Activated naive CD8-positive, alpha-beta T cell treated with anti-CD3 and anti-CD28 coated beads for 36 hours (primary cell): ENCODE measurements around the gene TNIK. TPM values are rescaled to one million over a fixed set of nuclear protein-coding genes. Genes with fewer than 3 reads are reported as not detected.

ENCODE experiments used
- DNase-seq: peaks from one replicate; pipeline ENCODE4 v3.0.0; 2021
- H3K27ac Mint-ChIP-seq: one replicate; pipeline ENCODE4 v1.8.0; 2022; ENCODE audit warnings: mild to moderate bottlenecking, moderate library complexity, mixed read lengths
- H3K27me3 Mint-ChIP-seq: one replicate; pipeline ENCODE4 v1.8.0; 2022; ENCODE audit warnings: mild to moderate bottlenecking, mixed read lengths
- H3K36me3 Mint-ChIP-seq: one replicate; pipeline ENCODE4 v1.8.0; 2021; ENCODE audit warnings: mild to moderate bottlenecking, mixed read lengths
- H3K4me1 Mint-ChIP-seq: one replicate; pipeline ENCODE4 v1.8.0; 2021; ENCODE audit warnings: mixed read lengths
- H3K4me3 Mint-ChIP-seq: one replicate; pipeline ENCODE4 v1.8.0; 2022; ENCODE audit warnings: mild to moderate bottlenecking, moderate library complexity, mixed read lengths
- H3K9me3 Mint-ChIP-seq: one replicate; pipeline ENCODE4 v1.8.0; 2022; ENCODE audit warnings: mixed read lengths
- total RNA-seq, 2 experiments: library from RNA; stranded (reverse); gene quantifications; one replicate each; pipeline ENCODE4 v1.2.3, GENCODE V29; 2021

TNIK gene
- total RNA-seq, 2 experiments from 2014 or later: 21.3 to 24.6 TPM

GRCh38 chr3:171026597-171027293 is 433.5 kb downstream of the TNIK start, which contains the start of gene SLC2A2:
SLC2A2 (minus strand) TSS chr3:171026720; CDS start chr3:171026670, 50 bp downstream.
- no peaks in the 10 kb centered on the region for H3K9me3 Mint-ChIP-seq
- DNase-seq: no peak
- H3K27ac Mint-ChIP-seq: no peak within 1 kb of the TSS
- peaks cover 9% of the 10 kb centered on the region for H3K4me1 Mint-ChIP-seq
- H3K27me3 Mint-ChIP-seq: peaks cover 28% of the 10 kb centered on the region
- H3K4me3 Mint-ChIP-seq: no peak within 1 kb of the TSS
- H3K36me3 Mint-ChIP-seq: no peaks in the 10 kb centered on the region

- H3K9me3 Mint-ChIP-seq: no peaks in the 10 kb centered on the region
- H3K36me3 Mint-ChIP-seq: no peaks in the 10 kb centered on the region
- peaks cover 9% of the 10 kb centered on the region for H3K4me1 Mint-ChIP-seq
- H3K4me3 Mint-ChIP-seq: no peak overlapping the region
- H3K27ac Mint-ChIP-seq: no peak overlapping the region
- DNase-seq: no peak
- H3K27me3 Mint-ChIP-seq: peaks cover 38% of the 10 kb centered on the region
These were observed 436.6 kb downstream of the TNIK start for GRCh38 chr3:171023566-171023965.

GRCh38 chr3:171021377-171021776 is 438.8 kb downstream of the TNIK start:
- Mint-ChIP-seq H3K9me3 (no peaks in the 10 kb centered on the region), H3K27ac (no peak overlapping the region), H3K4me3 (no peak overlapping the region), H3K4me1 (no peaks in the 10 kb centered on the region), H3K27me3 (peaks cover 23% of the 10 kb centered on the region), H3K36me3 (no peaks in the 10 kb centered on the region)
- no peak for DNase-seq

GRCh38 chr3:171018156-171018935 is 441.9 kb downstream of the TNIK start:
- peaks cover 18% of the 10 kb centered on the region for H3K27me3 Mint-ChIP-seq
- no peak overlapping the region for H3K4me3 Mint-ChIP-seq
- H3K9me3 Mint-ChIP-seq: no peaks in the 10 kb centered on the region
- no peaks in the 10 kb centered on the region for H3K36me3 Mint-ChIP-seq
- H3K27ac Mint-ChIP-seq: no peak overlapping the region
- H3K4me1 Mint-ChIP-seq: no peaks in the 10 kb centered on the region
- no peak for DNase-seq

GRCh38 chr3:171013822-171014748 is 446.1 kb downstream of the TNIK start:
- Mint-ChIP-seq H3K27ac (no peak overlapping the region), H3K4me3 (no peak overlapping the region), H3K4me1 (no peaks in the 10 kb centered on the region), H3K9me3 (no peaks in the 10 kb centered on the region), H3K27me3 (peaks cover 10% of the 10 kb centered on the region), H3K36me3 (no peaks in the 10 kb centered on the region)
- no peak for DNase-seq

GRCh38 chr3:171011873-171012336 is 448.3 kb downstream of the TNIK start:
- H3K9me3 Mint-ChIP-seq: no peaks in the 10 kb centered on the region
- no peaks in the 10 kb centered on the region for H3K36me3 Mint-ChIP-seq
- no peak overlapping the region for H3K4me3 Mint-ChIP-seq

More at GRCh38 chr3:171011873-171012336, 448.3 kb downstream of the TNIK start:
- no peak for DNase-seq
- H3K27ac Mint-ChIP-seq: no peak overlapping the region
- no peaks in the 10 kb centered on the region for H3K4me1 Mint-ChIP-seq
- H3K27me3 Mint-ChIP-seq: peaks cover 12% of the 10 kb centered on the region
